K562 (cell line): ENCODE measurements around the gene ACACB. TPM values are rescaled to one million over a fixed set of nuclear protein-coding genes. Genes with fewer than 3 reads are reported as not detected.

Experiments used
- ATAC-seq: fragments of 200-7000 bp; cut with Tn5 transposase; 3 replicates; pipeline ENCODE4 v1.9.1; 2020; ENCODE audit warnings: moderate library complexity
- BruUV-seq: library from RNA; stranded (reverse); fragments of 400-500 nt; replicated peaks from 2 replicates; lab custom pipeline; 2021; lab: Mats Ljungman, UMichigan
- CTCF ChIA-PET: fragments of 300-600 bp; formaldehyde crosslinking; extraction: SDS; loops from one replicate; lab custom pipeline; 2021; ENCODE audit warnings: low intra/inter-chr PET ratio; lab: Yijun Ruan, JAX
- POLR2A ChIA-PET: fragments of 300-600, 350-650 bp; sonication (Branson Sonifier 250); formaldehyde crosslinking; extraction: SDS; loops from one replicate; lab custom pipeline; 2021; ENCODE audit warnings: antibody characterized with exemption, inconsistent platforms; lab: Yijun Ruan, JAX
- DNase-seq, 4 experiments: peaks; one replicate each; pipeline versions ENCODE4 v3.0.0 to v3.0.0-alpha.2; 2011 to 2018; ENCODE audit warnings: low spot score in 3 of 4, mixed read lengths in 3 of 4; ENCODE audit errors: extremely low read depth in 1 of 4
- FAIRE-seq: peaks from 2 replicates; lab custom pipeline; 2011; peaks lifted over from hg19 to GRCh38; lab: Jason Lieb, UNC
- H2AFZ ChIP-seq: 2 replicates; pipeline ENCODE4 v1.6.0; 2011; ENCODE audit warnings: low read depth, low read length, control low read depth, inconsistent platforms
- H3K27ac ChIP-seq: fragments of 200-600 bp; 3 replicates; pipeline ENCODE4 v1.8.0; 2011; ENCODE audit warnings: low read depth, mild to moderate bottlenecking, control low read depth, inconsistent platforms, low read length, moderate library complexity, mixed read lengths; ENCODE audit errors: extremely low read depth
- H3K27me3 ChIP-seq, 2 experiments: fragments of 300-600 bp in 1 of 2; 2 replicates in 1 of 2; 3 replicates in 1 of 2; pipeline versions ENCODE4 v1.6.0 to v1.8.0; 2011; ENCODE audit warnings: inconsistent platforms in 2 of 2, low read length in 2 of 2, mild to moderate bottlenecking in 1 of 2, mixed read lengths in 1 of 2, moderate library complexity in 1 of 2; ENCODE audit not compliant: control insufficient read depth in 2 of 2, insufficient read depth in 2 of 2
- H3K36me3 ChIP-seq: fragments of 300-600 bp; 3 replicates; pipeline ENCODE4 v1.8.0; 2011; ENCODE audit warnings: mild to moderate bottlenecking, low read length, inconsistent platforms; ENCODE audit not compliant: control insufficient read depth, insufficient read depth
- H3K4me1 ChIP-seq, 2 experiments: fragments of 200-600 bp in 1 of 2; replicated peaks in 1 of 2; 2 replicates in 1 of 2; 3 replicates in 1 of 2; pipeline versions ENCODE4 v1.5.1 to v1.8.0; 2011; ENCODE audit warnings: inconsistent platforms in 2 of 2, low read length in 2 of 2, mild to moderate bottlenecking in 1 of 2, mixed read lengths in 1 of 2, moderate library complexity in 1 of 2; ENCODE audit not compliant: control insufficient read depth in 2 of 2, insufficient read depth in 2 of 2
- H3K4me2 ChIP-seq: 2 replicates; pipeline ENCODE4 v1.6.1; 2011; ENCODE audit warnings: low read length, control low read depth, inconsistent platforms, mixed read lengths; ENCODE audit not compliant: insufficient read depth
- H3K4me3 ChIP-seq: fragments of 200-600 bp; sonication (generic), shearing (Covaris generic); 2 replicates; pipeline ENCODE4 v1.5.1; 2016; ENCODE audit warnings: control low read depth, inconsistent platforms
- H3K79me2 ChIP-seq: fragments of 200-600 bp; 3 replicates; pipeline ENCODE4 v1.8.0; 2011; ENCODE audit warnings: low read length, inconsistent platforms; ENCODE audit not compliant: control insufficient read depth, insufficient read depth
- H3K9ac ChIP-seq, 2 experiments: 2 replicates each; pipeline versions ENCODE4 v1.6.0 to v1.6.1; 2011; ENCODE audit warnings: low read depth in 2 of 2, low read length in 2 of 2, control low read depth in 1 of 2, inconsistent platforms in 1 of 2, mild to moderate bottlenecking in 1 of 2, mixed read lengths in 1 of 2; ENCODE audit not compliant: insufficient read depth in 1 of 2
- H3K9me1 ChIP-seq: one replicate; pipeline ENCODE4 v1.6.0; 2011; ENCODE audit warnings: inconsistent platforms, mild to moderate bottlenecking, low read length, moderate library complexity; ENCODE audit not compliant: control insufficient read depth, insufficient read depth
- H3K9me3 ChIP-seq: replicated peaks from 2 replicates; pipeline ENCODE4 v1.5.1; 2011; ENCODE audit warnings: low read depth, low read length, inconsistent platforms; ENCODE audit not compliant: control insufficient read depth, insufficient read depth
- H4K20me1 ChIP-seq: replicated peaks from 2 replicates; pipeline ENCODE4 v1.6.1; 2011; ENCODE audit warnings: low read length, inconsistent platforms, mixed read lengths; ENCODE audit not compliant: control insufficient read depth, insufficient read depth
- CGGBP1 ChIP-seq: fragments of 250-450 bp; sonication (Bioruptor Pico); IDR thresholded peaks from 2 replicates; pipeline ENCODE4 v1.9.0; 2021; ENCODE audit warnings: mild to moderate bottlenecking
- EWSR1 ChIP-seq: fragments of 450-650 bp; IDR thresholded peaks from 2 replicates; pipeline ENCODE4 v1.6.1; 2018; ENCODE audit warnings: borderline replicate concordance, mild to moderate bottlenecking, low read depth, moderate library complexity; ENCODE audit not compliant: partially characterized antibody
- JUNB ChIP-seq: fragments of 450-650 bp; formaldehyde crosslinking; conservative IDR thresholded peaks from 2 replicates; pipeline ENCODE4 v1.4.0; 2020; ENCODE audit warnings: mild to moderate bottlenecking
- KLF10 ChIP-seq: fragments of 250-450 bp; sonication (Bioruptor Pico); IDR thresholded peaks from 2 replicates; pipeline ENCODE4 v1.6.1; 2021; ENCODE audit warnings: matching md5 sums
- SMARCA4 ChIP-seq: fragments of 450-650 bp; IDR thresholded peaks from 2 replicates; pipeline ENCODE4 v1.6.1; 2016
- ZNF133 ChIP-seq: fragments of 250-450 bp; sonication (Bioruptor Pico); IDR thresholded peaks from 2 replicates; pipeline ENCODE4 v1.4.0; 2020; ENCODE audit warnings: mild to moderate bottlenecking
- ZNF507 ChIP-seq: conservative IDR thresholded peaks from 2 replicates; pipeline ENCODE4 v1.6.1; 2017; ENCODE audit warnings: missing genetic modification characterization, missing compliant biosample characterization
- WGBS: fragments of 100-300 bp; shearing (Covaris generic); methylation state at CpG from one replicate; pipeline ENCODE4 v1.1.6; 2016; ENCODE audit warnings: low coverage, mixed read lengths; ENCODE audit not compliant: insufficient coverage; ENCODE audit errors: missing lambda C conversion rate; 5-methylcytosine and 5-hydroxymethylcytosine counted together
- in situ Hi-C: fragments of 300-500 bp; cut with MboI; formaldehyde crosslinking; loops from 4 replicates; pipeline ENCODE4 v1.15.0; 2018; ENCODE audit warnings: inconsistent platforms, mixed read lengths
- intact Hi-C: fragments of 100-400 bp; cut with micrococcal nuclease; formaldehyde crosslinking; loops from 2 replicates; pipeline ENCODE4 v1.14.2; 2022
- polyA plus RNA-seq, 8 experiments: library from polyadenylated mRNA; depleted of rRNA in 4 of 8; stranded (reverse) in 5 of 8; unstranded in 3 of 8; fragments of >200 nt; fragmentation: Nextera tagmentation in 2 of 8; fragmentation: Illumina TruSeq in 1 of 8; extraction: Ambion mirVana in 2 of 8; extraction: Trizol in 1 of 8; gene quantifications; 2 replicates each; pipeline versions ENCODE4 v1.2.1 to v1.2.3, GENCODE V29; 2011 to 2014; ENCODE audit warnings: inconsistent platforms in 1 of 8, missing spikeins in 1 of 8
- total RNA-seq, 7 experiments: library from RNA; depleted of rRNA in 6 of 7; stranded (reverse); fragments of >200 nt in 6 of 7; fragmentation: Illumina TruSeq in 2 of 7; extraction: Trizol in 2 of 7; gene quantifications; 2 replicates each; pipeline versions ENCODE4 v1.2.1 to v1.2.3, GENCODE V29; 2011 to 2021; ENCODE audit warnings: low replicate concordance in 1 of 7

The ACACB gene
- total and polyA plus RNA-seq, 9 of the 15 experiments (the other 6 are each of a cell fraction or from before 2014, with no cell fraction given) = 0.10 to 2.5 (median 0.83) TPM

DNA sequence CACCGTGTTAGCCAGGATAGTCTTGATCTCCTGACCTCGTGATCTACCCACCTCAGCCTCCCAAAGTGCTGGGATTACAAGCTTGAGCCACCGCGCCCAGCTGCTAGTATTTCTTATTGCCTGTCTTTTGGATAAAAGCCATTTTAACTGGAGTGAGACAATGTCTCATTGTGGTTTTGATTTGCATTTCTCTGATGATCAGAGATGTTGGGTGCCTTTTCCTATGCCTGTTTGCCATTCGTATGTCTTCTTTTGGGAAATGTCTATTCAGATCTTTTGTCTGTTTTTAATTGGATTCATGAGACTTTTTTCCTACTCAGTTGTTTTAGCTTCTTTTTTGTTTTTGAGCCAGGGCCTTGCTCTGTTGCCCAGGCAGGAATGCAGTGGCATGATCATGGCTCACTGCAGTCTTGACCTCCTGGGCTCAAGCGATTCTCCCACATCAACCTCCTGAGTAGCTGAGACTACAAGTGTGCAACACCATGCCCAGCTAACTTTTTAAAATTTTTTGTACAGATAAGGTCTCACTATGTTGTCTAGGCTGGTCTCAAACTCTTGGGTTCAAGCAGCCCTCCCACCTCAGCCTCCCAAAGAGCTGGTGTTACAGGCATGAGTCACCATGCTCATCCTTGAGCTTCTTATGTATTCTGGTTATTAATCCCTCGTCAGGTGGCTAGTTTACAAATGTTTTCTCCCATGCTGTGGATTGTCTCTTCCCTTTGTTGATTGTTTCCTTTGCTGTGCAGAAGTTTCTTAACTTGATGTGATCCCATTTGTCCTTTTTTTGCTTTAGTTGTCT is 65.9 kb downstream of the ACACB start:
- DNase-seq = no peak
- Histone ChIP-seq H3K4me1 (no peaks in the 10 kb centered on the region; a peak in 1 of 5 replicates), H4K20me1 (no peaks in the 10 kb centered on the region), H3K4me2 (no peak overlapping the region), H3K36me3 (no peaks in the 10 kb centered on the region), H3K27ac (no peak overlapping the region), H3K9me3 (no peaks in the 10 kb centered on the region), H3K79me2 (no peaks in the 10 kb centered on the region), H3K9me1 (no peaks in the 10 kb centered on the region), H2AFZ (no peak overlapping the region), H3K27me3 (peaks cover 3 to 33% of the 10 kb centered on the region in 2 experiments; a peak in 3 of 5 replicates), H3K4me3 (no peak overlapping the region), H3K9ac (no peak overlapping the region)
- no TSS peak for BruUV-seq
- 20% methylated on average over 6 of the region's 7 CpGs for WGBS
- FAIRE-seq = no peak
- CTCF ChIA-PET = no interaction called here
- TF ChIP-seq KLF10 (no peak), CGGBP1 (no peak), JUNB (CRISPR knock-in tag) (no peak), ZNF133 (CRISPR knock-in tag) (no peak), ZNF507 (tag) (no peak), SMARCA4 (no peak), EWSR1 (no peak)
- in situ Hi-C loops (no loop called here), intact Hi-C loops (no loop called here)
- ATAC-seq = no peak
- POLR2A ChIA-PET = interaction anchor here (0.7 to 0.8 kb wide), 2 partner anchors 20 to 260 kb away, joined by 3 read pairs; no protein-coding TSS in a partner anchor
